H1 (cell line): ENCODE measurements around the gene TTC23. TPM values are rescaled to one million over a fixed set of nuclear protein-coding genes. Genes with fewer than 3 reads are reported as not detected.

ENCODE experiments used
- BACH1 ChIP-seq: IDR thresholded peaks from 2 replicates; pipeline ENCODE4 v1.6.1; 2012; ENCODE audit warnings: low read length, improper control_type of control experiment
- CHD7 ChIP-seq: fragments of 300-600 bp; sonication (generic); IDR thresholded peaks from 2 replicates; pipeline ENCODE4 v1.7.1; 2012; ENCODE audit warnings: low read length, moderate library complexity, mild to moderate bottlenecking, inconsistent platforms; ENCODE audit not compliant: insufficient replicate concordance
- EZH2 ChIP-seq: fragments of 200-600 bp; sonication (generic); IDR thresholded peaks from 2 replicates; pipeline ENCODE4 v1.7.1; 2012; ENCODE audit warnings: low read depth, mild to moderate bottlenecking, moderate library complexity, low read length, inconsistent platforms; ENCODE audit not compliant: severe bottlenecking
- SIX5 ChIP-seq: IDR thresholded peaks from 2 replicates; pipeline ENCODE4 v1.6.1; 2011; ENCODE audit warnings: mild to moderate bottlenecking, low read depth, low read length
- SRF ChIP-seq: IDR thresholded peaks from 2 replicates; pipeline ENCODE4 v1.6.1; 2011; ENCODE audit warnings: mild to moderate bottlenecking, low read depth, low read length, moderate library complexity
- polyA plus RNA-seq, 7 experiments: library from polyadenylated mRNA; depleted of rRNA in 3 of 7; stranded (reverse) in 5 of 7; unstranded in 2 of 7; fragments of >200 nt in 5 of 7; fragments of 200-250 nt in 2 of 7; gene quantifications; 1 replicate in 5 of 7; 2 replicates in 1 of 7; 4 replicates in 1 of 7; pipeline versions ENCODE4 v1.2.1 to v1.2.3, GENCODE V29; 2011 to 2013; ENCODE audit warnings: missing spikeins in 2 of 7, mixed read lengths in 2 of 7
- total RNA-seq: library from RNA; stranded (reverse); fragmentation: NEBNext Ultra II Directional; extraction: Animal tissue kit (Norgen Biotek cat#: 25700); gene quantifications from 2 replicates; pipeline ENCODE4 v1.2.1, GENCODE V29; 2021

Gene TTC23
- total and polyA plus RNA-seq, 2 of the 8 experiments (the other 6 are each of a cell fraction or from before 2014, with no cell fraction given): 4.8 to 23.0 TPM

DNA sequence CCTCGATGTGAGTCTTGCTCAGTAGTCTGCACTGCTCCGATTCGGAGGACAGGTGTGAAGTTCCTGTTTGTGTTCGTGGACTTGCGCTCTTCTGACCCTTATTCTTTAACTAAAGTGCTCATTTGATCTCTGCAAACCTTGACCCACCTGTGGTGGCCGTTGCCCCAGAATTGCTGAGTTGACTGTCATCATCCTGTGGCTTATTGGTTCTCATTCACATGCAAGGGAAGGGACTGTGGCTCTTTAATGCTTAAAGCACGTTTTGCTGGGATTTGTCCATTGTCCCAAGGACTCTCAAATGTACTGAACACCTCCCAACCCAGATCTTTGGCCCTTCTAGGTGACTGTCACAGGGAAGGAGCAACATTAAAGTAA lies 131.1 kb downstream of the TTC23 start (continued):
- TF ChIP-seq CHD7 (no peak), EZH2 (no peak), BACH1 (no peak), SRF (no peak), SIX5 (no peak)
